Activated naive CD4-positive, alpha-beta T cell treated with anti-CD3 and anti-CD28 coated beads, Interleukin-2, amount 50 U/mL, for 72 hours (primary cell): ENCODE measurements around the gene CEMIP. TPM values are rescaled to one million over a fixed set of nuclear protein-coding genes. Genes with fewer than 3 reads are reported as not detected.
"Not testable (repeated sequence)": the region's sequence is repeated elsewhere in the genome, so short reads cannot be mapped to it uniquely, and the experiment has no call there.

ENCODE experiments used
- ATAC-seq, 2 donors: fragments of 150-1000 bp; cut with Tn5 transposase; 2 replicates each; pipeline ENCODE4 v1.10.0; 2021; ENCODE audit warnings: mild to moderate bottlenecking in 2 of 2, moderate library complexity in 2 of 2
- DNase-seq, 2 donors: peaks; one replicate each; pipeline ENCODE4 v3.0.0; 2021 to 2022; ENCODE audit warnings: low spot score in 2 of 2
- H3K27ac Mint-ChIP-seq, 2 donors: one replicate each; pipeline ENCODE4 v1.8.0; 2022; ENCODE audit warnings: mild to moderate bottlenecking in 2 of 2, mixed read lengths in 2 of 2
- H3K36me3 Mint-ChIP-seq, 2 donors: one replicate each; pipeline ENCODE4 v1.8.0; 2022; ENCODE audit warnings: mixed read lengths in 2 of 2
- H3K9me3 Mint-ChIP-seq, 2 donors: one replicate each; pipeline ENCODE4 v1.8.0; 2022; ENCODE audit warnings: mixed read lengths in 2 of 2
- total RNA-seq, 2 donors: library from RNA; stranded (reverse); gene quantifications; one replicate each; pipeline ENCODE4 v1.2.3, GENCODE V29; 2022

The CEMIP gene
- total RNA-seq, 2 donors from 2014 or later = not detected

- DNase-seq (no peak), ATAC-seq (no peak)
- Mint-ChIP-seq H3K27ac (no peak overlapping the region), H3K9me3 (no peaks in the 10 kb centered on the region), H3K36me3 (peaks cover 0 to 20% of the 10 kb centered on the region in 2 donors)
Observed at GRCh38 chr15:80953001-80953952, 174.1 kb downstream of the CEMIP start.

GRCh38 chr15:80953953-80954778, 175.0 kb downstream of the CEMIP start:
- Mint-ChIP-seq H3K9me3 (no peaks in the 10 kb centered on the region), H3K27ac (no peak overlapping the region), H3K36me3 (peaks cover 6 to 27% of the 10 kb centered on the region in 2 donors)
- DNase-seq (no peak), ATAC-seq (no peak)

GRCh38 chr15:80955571-80956452, 176.6 kb downstream of the CEMIP start:
- H3K36me3 Mint-ChIP-seq = peaks cover 10 to 25% of the 10 kb centered on the region in 2 donors
- ATAC-seq (peak; percentile 99), DNase-seq (peak; percentile 53 to 75)
- H3K27ac Mint-ChIP-seq = peak overlapping the region in 1 of 2 donors; percentile 63
- not testable (repeated sequence) for H3K9me3 Mint-ChIP-seq

GRCh38 chr15:80957556-80957955, 178.4 kb downstream of the CEMIP start:
- Mint-ChIP-seq H3K9me3 (no peaks in the 10 kb centered on the region), H3K36me3 (peaks cover 13 to 23% of the 10 kb centered on the region in 2 donors), H3K27ac (no peak overlapping the region)
- ATAC-seq (no peak), DNase-seq (no peak)

GRCh38 chr15:80957976-80958375, 178.8 kb downstream of the CEMIP start:
- no peaks in the 10 kb centered on the region for H3K9me3 Mint-ChIP-seq
- ATAC-seq = no peak
- DNase-seq = no peak
- H3K36me3 Mint-ChIP-seq = peaks cover 17 to 22% of the 10 kb centered on the region in 2 donors
- H3K27ac Mint-ChIP-seq = no peak overlapping the region

GRCh38 chr15:80958818-80959495, 179.8 kb downstream of the CEMIP start:
- no peaks in the 10 kb centered on the region for H3K9me3 Mint-ChIP-seq
- peaks cover 17 to 25% of the 10 kb centered on the region in 2 donors for H3K36me3 Mint-ChIP-seq
- no peak overlapping the region for H3K27ac Mint-ChIP-seq
- DNase-seq (no peak), ATAC-seq (no peak)

- not testable (repeated sequence) for H3K27ac Mint-ChIP-seq, H3K9me3 Mint-ChIP-seq, DNase-seq, ATAC-seq
- H3K36me3 Mint-ChIP-seq = peaks cover 21 to 32% of the 10 kb centered on the region in 2 donors
Observed at GRCh38 chr15:80965454-80965853, 186.3 kb downstream of the CEMIP start.

GRCh38 chr15:80966431-80967197, 187.4 kb downstream of the CEMIP start:
- ATAC-seq = no peak
- Mint-ChIP-seq H3K27ac (peak overlapping the region in 1 of 2 donors; percentile 11), H3K9me3 (no peaks in the 10 kb centered on the region), H3K36me3 (peaks cover 21 to 32% of the 10 kb centered on the region in 2 donors)
- no peak for DNase-seq

GRCh38 chr15:80967451-80967850, 188.3 kb downstream of the CEMIP start:
- Mint-ChIP-seq H3K36me3 (peaks cover 20 to 31% of the 10 kb centered on the region in 2 donors), H3K27ac (no peak overlapping the region), H3K9me3 (no peaks in the 10 kb centered on the region)
- DNase-seq = no peak
- ATAC-seq = no peak

GRCh38 chr15:80967991-80968510, 188.9 kb downstream of the CEMIP start:
- Mint-ChIP-seq H3K36me3 (peaks cover 15 to 25% of the 10 kb centered on the region in 2 donors), H3K27ac (no peak overlapping the region), H3K9me3 (no peaks in the 10 kb centered on the region)
- DNase-seq (no peak), ATAC-seq (no peak)

GRCh38 chr15:80969316-80969715, 190.1 kb downstream of the CEMIP start:
- H3K9me3 Mint-ChIP-seq = no peaks in the 10 kb centered on the region
- no peak for ATAC-seq
- no peak for DNase-seq
- H3K36me3 Mint-ChIP-seq = peaks cover 12 to 13% of the 10 kb centered on the region in 2 donors
- no peak overlapping the region for H3K27ac Mint-ChIP-seq

- Mint-ChIP-seq H3K27ac (no peak overlapping the region), H3K9me3 (no peaks in the 10 kb centered on the region), H3K36me3 (peaks cover 5% of the 10 kb centered on the region in 2 donors)
- DNase-seq = peak in 1 of 2 donors; percentile 75
- ATAC-seq = peak; percentile 53 to 63
Observed at GRCh38 chr15:80970018-80970657, 191.0 kb downstream of the CEMIP start.

GRCh38 chr15:80970658-80971057, 191.5 kb downstream of the CEMIP start:
- no peak overlapping the region for H3K27ac Mint-ChIP-seq
- DNase-seq = no peak
- H3K9me3 Mint-ChIP-seq = no peaks in the 10 kb centered on the region
- no peak for ATAC-seq
- no peaks in the 10 kb centered on the region for H3K36me3 Mint-ChIP-seq

- Mint-ChIP-seq H3K9me3 (no peaks in the 10 kb centered on the region), H3K36me3 (no peaks in the 10 kb centered on the region), H3K27ac (peak overlapping the region in 1 of 2 donors; percentile 26)
- no peak for DNase-seq
- ATAC-seq = no peak
Observed at GRCh38 chr15:80971143-80971542, 192.0 kb downstream of the CEMIP start.
